GM19452 (cell line): ENCODE data around the gene MUC2.

Source experiments
- ATAC-seq: cut with Tn5 transposase; IDR thresholded peaks from one replicate; pipeline ENCODE4 v1.9.1; 2021; ENCODE audit not compliant: unreplicated experiment

MUC2 gene

GRCh38 chr11:1074244-1075221 is at the start of gene MUC2:
Gene MUC2, plus strand, starts transcription at chr11:1074874.
- ATAC-seq = no peak

- no peak for ATAC-seq
Observed at GRCh38 chr11:1025410-1026162, 49.1 kb upstream of the MUC2 start.

- ATAC-seq = no peak
Observed at GRCh38 chr11:1026163-1026450, 48.6 kb upstream of the MUC2 start.

GRCh38 chr11:1026641-1027482 is 47.8 kb upstream of the MUC2 start:
- ATAC-seq = no peak

- ATAC-seq = no peak
Observed at GRCh38 chr11:1027483-1028290, 47.0 kb upstream of the MUC2 start.

GRCh38 chr11:1028291-1028540 is 46.5 kb upstream of the MUC2 start:
- ATAC-seq = no peak

- no peak for ATAC-seq
Observed at GRCh38 chr11:1028616-1029015, 46.1 kb upstream of the MUC2 start.

GRCh38 chr11:1029051-1029450 is 45.6 kb upstream of the MUC2 start:
- ATAC-seq = no peak

GRCh38 chr11:1029654-1030053 is 45.0 kb upstream of the MUC2 start:
- ATAC-seq = no peak

GRCh38 chr11:1030086-1030485 is 44.6 kb upstream of the MUC2 start:
- no peak for ATAC-seq

GRCh38 chr11:1030556-1030955 is 44.1 kb upstream of the MUC2 start:
- no peak for ATAC-seq

GRCh38 chr11:1031121-1031899 is 43.4 kb upstream of the MUC2 start:
- ATAC-seq = no peak

GRCh38 chr11:1032310-1032891 is 42.3 kb upstream of the MUC2 start:
- no peak for ATAC-seq

- no peak for ATAC-seq
Observed at GRCh38 chr11:1033016-1033798, 41.5 kb upstream of the MUC2 start.

- no peak for ATAC-seq
Observed at GRCh38 chr11:1034001-1034400, 40.7 kb upstream of the MUC2 start.

- no peak for ATAC-seq
Observed at GRCh38 chr11:1034456-1035295, 40.0 kb upstream of the MUC2 start.

GRCh38 chr11:1035577-1036283 is 38.9 kb upstream of the MUC2 start:
- ATAC-seq = no peak
